ENCODE data around the gene TOR1B.

TOR1B gene

DNA sequence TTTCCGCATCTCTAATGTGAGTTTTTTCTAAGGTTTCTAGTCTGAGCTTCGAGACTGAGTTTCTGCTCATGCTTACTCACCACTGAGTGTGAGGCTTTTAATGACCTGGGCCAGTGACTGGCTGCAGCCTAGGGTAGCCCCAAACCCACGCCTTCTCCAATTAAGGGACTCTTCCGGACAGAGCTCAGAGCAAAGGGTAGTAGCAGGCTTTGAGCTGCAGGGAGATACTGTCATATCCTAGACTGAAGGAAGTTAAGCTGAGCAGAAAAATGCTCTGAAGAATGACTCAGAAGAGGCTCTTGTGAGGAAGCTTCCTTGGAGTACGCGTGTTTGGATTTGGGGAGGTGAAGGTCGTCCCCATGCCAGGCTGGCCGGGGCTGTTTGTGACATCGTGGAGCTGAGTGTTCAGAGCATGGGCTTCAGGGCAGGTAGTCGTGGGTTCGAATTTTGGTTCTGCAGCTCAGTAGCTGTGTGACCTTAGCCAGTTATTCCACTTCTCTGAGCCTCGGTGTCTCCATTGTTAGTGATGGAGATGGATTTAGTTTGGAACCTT, 35.8 kb downstream of the TOR1B start:
- peak; percentile 73 for DNase-seq (ENCODE audit: low read depth, low spot score)

GRCh38 chr9:129839324-129840023, 36.5 kb downstream of the TOR1B start:
- TF ChIP-seq, protein P1, sequence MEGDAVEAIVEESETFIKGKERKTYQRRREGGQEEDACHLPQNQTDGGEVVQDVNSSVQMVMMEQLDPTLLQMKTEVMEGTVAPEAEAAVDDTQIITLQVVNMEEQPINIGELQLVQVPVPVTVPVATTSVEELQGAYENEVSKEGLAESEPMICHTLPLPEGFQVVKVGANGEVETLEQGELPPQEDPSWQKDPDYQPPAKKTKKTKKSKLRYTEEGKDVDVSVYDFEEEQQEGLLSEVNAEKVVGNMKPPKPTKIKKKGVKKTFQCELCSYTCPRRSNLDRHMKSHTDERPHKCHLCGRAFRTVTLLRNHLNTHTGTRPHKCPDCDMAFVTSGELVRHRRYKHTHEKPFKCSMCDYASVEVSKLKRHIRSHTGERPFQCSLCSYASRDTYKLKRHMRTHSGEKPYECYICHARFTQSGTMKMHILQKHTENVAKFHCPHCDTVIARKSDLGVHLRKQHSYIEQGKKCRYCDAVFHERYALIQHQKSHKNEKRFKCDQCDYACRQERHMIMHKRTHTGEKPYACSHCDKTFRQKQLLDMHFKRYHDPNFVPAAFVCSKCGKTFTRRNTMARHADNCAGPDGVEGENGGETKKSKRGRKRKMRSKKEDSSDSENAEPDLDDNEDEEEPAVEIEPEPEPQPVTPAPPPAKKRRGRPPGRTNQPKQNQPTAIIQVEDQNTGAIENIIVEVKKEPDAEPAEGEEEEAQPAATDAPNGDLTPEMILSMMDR (IDR thresholded peaks at IDR 0.05; ENCODE audit: insufficient read depth, low read length, missing control alignments): no peak
- ChIA-PET CTCF (interaction anchor here (0.7 to 1.0 kb wide), 2 partner anchors 12 to 46 kb away, joined by 3 to 4 read pairs; no protein-coding TSS in a partner anchor), POLR2A (interaction anchor here (0.9 to 1.3 kb wide), 2 partner anchors 29 to 214 kb away, joined by 3 to 6 read pairs; partner anchors contain the start of gene GPR107)
- no peak overlapping the region for H3K4me3 ChIP-seq (ENCODE audit: low read depth, low read length)
- no peak for DNase-seq (ENCODE audit: low read depth, low spot score)

More for the DNA sequence above, 35.8 kb downstream of the TOR1B start:
- ChIA-PET POLR2A (interaction anchor here (0.9 to 1.3 kb wide), 3 partner anchors 12 to 215 kb away, joined by 3 to 6 read pairs (median 3); partner anchors contain the start of gene GPR107), CTCF (interaction anchor here (0.7 to 1.0 kb wide), 2 partner anchors 11 to 46 kb away, joined by 3 to 4 read pairs; no protein-coding TSS in a partner anchor)
- no peak overlapping the region; the same call in 1 of the 2 replicates for H3K4me3 ChIP-seq (ENCODE audit: low read depth, low read length)
- TF ChIP-seq, protein P1 (IDR thresholded peaks at IDR 0.05; ENCODE audit: insufficient read depth, low read length, missing control alignments): no peak

DNA sequence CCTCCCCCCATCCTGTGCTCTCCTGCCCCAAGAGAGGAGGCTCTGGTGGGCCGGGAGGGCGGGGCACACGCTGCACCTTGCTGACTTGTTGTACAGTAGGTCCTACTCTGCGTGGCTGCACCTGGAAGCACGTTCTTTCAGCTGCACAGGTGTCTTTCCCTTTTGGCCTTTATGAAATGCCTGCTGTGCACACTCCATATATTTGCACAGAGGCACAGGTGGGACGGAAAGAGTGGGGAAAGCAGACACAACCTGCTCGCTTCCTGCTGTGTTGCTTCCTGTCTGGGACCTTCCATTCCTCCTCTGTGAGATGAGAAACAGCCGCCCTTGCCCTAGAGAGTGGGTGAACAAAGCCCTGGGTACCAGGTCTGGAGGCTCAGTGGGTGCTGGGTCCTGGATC, 37.0 kb downstream of the TOR1B start:
- ChIA-PET CTCF (no interaction called here), POLR2A (no interaction called here)
- no peak for DNase-seq (ENCODE audit: low read depth, low spot score)
- TF ChIP-seq, protein P1 (IDR thresholded peaks at IDR 0.05; ENCODE audit: insufficient read depth, low read length, missing control alignments): no peak
- no peak overlapping the region for H3K4me3 ChIP-seq (ENCODE audit: low read depth, low read length)

DNA sequence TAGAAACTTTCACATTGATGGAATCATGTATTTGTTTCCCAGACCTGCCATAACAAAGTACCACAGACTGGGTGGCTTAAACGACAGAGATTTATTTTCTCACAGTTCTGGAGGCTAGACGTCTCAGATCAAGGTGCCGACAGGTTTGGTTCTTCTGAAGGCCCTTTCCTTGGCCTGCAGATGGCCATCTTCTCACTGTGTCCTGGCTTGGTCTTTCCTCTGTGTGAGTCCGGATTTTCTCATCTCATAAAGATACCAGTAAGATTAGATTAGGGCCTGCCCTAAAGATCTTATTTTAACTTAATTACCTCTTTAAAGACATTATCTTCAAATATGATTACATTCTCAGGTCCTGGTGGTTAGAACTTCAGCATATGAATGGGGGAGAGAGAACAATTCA, 38.1 kb downstream of the TOR1B start:
- ChIA-PET CTCF (interaction anchor here (1.2 kb wide), 1 partner anchor 10 kb away, joined by 3 read pairs; no protein-coding TSS in a partner anchor), POLR2A (no interaction called here)

GRCh38 chr9:129845373-129845772, 42.4 kb downstream of the TOR1B start:
- no peak for DNase-seq (ENCODE audit: low read depth, low spot score)
- ChIA-PET CTCF (no interaction called here), POLR2A (no interaction called here)
- no peak overlapping the region for H3K4me3 ChIP-seq (ENCODE audit: low read depth, low read length)
- TF ChIP-seq, protein P1 (IDR thresholded peaks at IDR 0.05; ENCODE audit: insufficient read depth, low read length, missing control alignments): no peak

More for the DNA sequence above, 38.1 kb downstream of the TOR1B start:
- TF ChIP-seq, protein P1 (IDR thresholded peaks at IDR 0.05; ENCODE audit: insufficient read depth, low read length, missing control alignments): no peak
- H3K4me3 ChIP-seq (ENCODE audit: low read depth, low read length): no peak overlapping the region
- DNase-seq (ENCODE audit: low read depth, low spot score): no peak
